GM21423 (cell line): ENCODE results near the gene IFNL3.

Experiments used
- ATAC-seq: cut with Tn5 transposase; IDR thresholded peaks from one replicate; pipeline ENCODE4 v1.9.1; 2021; ENCODE audit warnings: mild to moderate bottlenecking, moderate library complexity; ENCODE audit not compliant: unreplicated experiment

Gene IFNL3

DNA sequence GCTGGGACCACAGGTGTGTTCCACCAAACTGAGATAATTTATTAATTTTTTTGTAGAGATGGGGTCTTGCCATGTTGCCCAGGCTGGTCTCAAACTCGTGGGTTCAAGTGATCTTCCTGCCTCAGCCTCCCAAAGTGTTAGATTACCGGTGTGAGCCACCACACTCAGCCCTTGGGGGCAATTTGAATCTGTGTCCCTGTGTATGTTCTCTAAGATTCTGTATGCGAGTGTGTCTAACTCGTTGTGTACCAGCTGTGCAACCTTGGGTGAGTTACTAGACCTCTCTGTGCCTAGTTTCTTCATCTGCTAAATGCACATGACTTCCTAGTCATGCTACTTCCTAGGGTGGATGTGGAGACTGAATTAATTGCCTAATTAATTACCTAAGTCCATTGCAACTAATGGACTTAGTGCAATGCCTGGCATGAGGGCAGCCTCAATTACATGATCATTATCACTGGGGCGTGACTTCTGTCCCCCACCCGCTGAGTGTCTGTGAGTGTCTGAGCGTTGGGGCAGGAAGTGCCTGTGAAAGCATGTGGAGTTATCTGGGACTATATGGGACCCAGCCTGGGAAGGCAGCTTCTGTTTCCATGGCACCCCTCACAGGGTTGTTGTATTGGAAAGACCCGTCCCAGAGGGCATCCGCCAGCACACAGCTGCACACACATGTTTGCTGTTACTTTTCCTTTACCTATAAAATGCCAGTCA, 49.8 kb downstream of the IFNL3 start:
- ATAC-seq, result no peak

DNA sequence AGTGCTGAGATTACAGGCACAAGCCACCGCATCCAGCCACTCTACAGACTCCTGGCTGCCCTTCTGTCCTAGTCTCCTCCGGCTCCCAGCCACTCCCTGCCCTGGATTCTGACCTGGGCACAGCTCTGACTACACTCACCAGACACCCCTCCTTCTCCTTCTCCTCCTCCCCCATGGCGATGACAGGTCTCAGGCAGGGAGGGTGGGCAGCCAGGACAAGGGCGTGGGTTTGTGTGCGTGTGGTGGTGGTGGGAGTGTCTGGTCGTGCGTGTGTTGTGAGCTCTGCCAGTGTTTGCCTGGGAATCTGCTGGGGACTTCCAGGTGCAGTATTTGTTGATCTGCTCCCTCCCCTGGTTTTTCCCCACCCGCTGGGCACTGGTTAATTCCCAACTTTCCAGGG, 51.0 kb downstream of the IFNL3 start:
- ATAC-seq, result no peak
